NCI-H82 treated with DMSO at 0.1 percent for 48 hours (cell line): ENCODE results near the gene SKOR1.

Source experiments
- DNase-seq: peaks from one replicate; lab custom pipeline; 2025; ENCODE audit not compliant: unreplicated experiment; lab: John Stamatoyannopoulos, UW

The SKOR1 gene

GRCh38 chr15:67883234-67883773, 58.0 kb downstream of the SKOR1 start:
- DNase-seq = no peak

GRCh38 chr15:67884009-67884408, 58.7 kb downstream of the SKOR1 start:
- no peak for DNase-seq
